Astrocyte (in vitro differentiated cells and primary cell): ENCODE results near the gene IL17RE.

Experiments used
- CTCF ChIP-seq: IDR thresholded peaks from 2 replicates; pipeline ENCODE4 v1.5.1; 2011; ENCODE audit warnings: low read depth, mild to moderate bottlenecking, inconsistent platforms, low read length, moderate library complexity; ENCODE audit not compliant: insufficient read depth
- EZH2 ChIP-seq: IDR thresholded peaks from 2 replicates; pipeline ENCODE4 v1.6.1; 2012; ENCODE audit warnings: mild to moderate bottlenecking, low read length, inconsistent platforms; ENCODE audit not compliant: insufficient read depth

- no peak for TF ChIP-seq CTCF
- TF ChIP-seq EZH2 = no peak
These were observed 53.1 kb downstream of the IL17RE start for GRCh38 chr3:9955611-9956352.
